HL-60 (cell line): ENCODE data around the gene ERF.

Experiments
- DNase-seq, 2 experiments: peaks; one replicate each; pipeline ENCODE4 v3.0.0-alpha.2; 2010 to 2020; ENCODE audit warnings: low read depth in 1 of 2, low spot score in 1 of 2
- H3K27ac ChIP-seq: fragments of 250-450 bp; sonication (Bioruptor Pico); replicated peaks from 2 replicates; pipeline ENCODE4 v1.5.1; 2020; ENCODE audit warnings: mild to moderate bottlenecking, moderate library complexity
- H3K27me3 ChIP-seq: fragments of 250-450 bp; sonication (Bioruptor Pico); 2 replicates; pipeline ENCODE4 v1.5.1; 2021; ENCODE audit warnings: mild to moderate bottlenecking, moderate library complexity; ENCODE audit not compliant: insufficient read depth, poor library complexity, severe bottlenecking
- H3K4me3 ChIP-seq: replicated peaks from 2 replicates; pipeline ENCODE4 v1.5.1; 2011; ENCODE audit warnings: mild to moderate bottlenecking, control low read depth, low read length; ENCODE audit not compliant: insufficient read depth
- GABPA ChIP-seq: IDR thresholded peaks from 2 replicates; pipeline ENCODE4 v1.6.1; 2012; ENCODE audit warnings: low read depth
- POLR2AphosphoS5 ChIP-seq: IDR thresholded peaks from 2 replicates; pipeline ENCODE4 v1.6.1; 2012; ENCODE audit warnings: low read depth
- SPI1 ChIP-seq: IDR thresholded peaks from 2 replicates; pipeline ENCODE4 v1.6.1; 2012; ENCODE audit warnings: low read depth, mild to moderate bottlenecking, borderline replicate concordance
- TF ChIP-seq, protein P1 (sequence below): IDR thresholded peaks from one replicate; pipeline ENCODE4 v1.5.1; 2011; ENCODE audit warnings: low read length, control low read depth, inconsistent platforms; ENCODE audit not compliant: insufficient read depth
- TF ChIP-seq, protein P2 (sequence below): IDR thresholded peaks from 2 replicates; pipeline ENCODE4 v1.6.1; 2012; ENCODE audit warnings: low read depth; ENCODE audit not compliant: insufficient replicate concordance

Gene ERF

DNA sequence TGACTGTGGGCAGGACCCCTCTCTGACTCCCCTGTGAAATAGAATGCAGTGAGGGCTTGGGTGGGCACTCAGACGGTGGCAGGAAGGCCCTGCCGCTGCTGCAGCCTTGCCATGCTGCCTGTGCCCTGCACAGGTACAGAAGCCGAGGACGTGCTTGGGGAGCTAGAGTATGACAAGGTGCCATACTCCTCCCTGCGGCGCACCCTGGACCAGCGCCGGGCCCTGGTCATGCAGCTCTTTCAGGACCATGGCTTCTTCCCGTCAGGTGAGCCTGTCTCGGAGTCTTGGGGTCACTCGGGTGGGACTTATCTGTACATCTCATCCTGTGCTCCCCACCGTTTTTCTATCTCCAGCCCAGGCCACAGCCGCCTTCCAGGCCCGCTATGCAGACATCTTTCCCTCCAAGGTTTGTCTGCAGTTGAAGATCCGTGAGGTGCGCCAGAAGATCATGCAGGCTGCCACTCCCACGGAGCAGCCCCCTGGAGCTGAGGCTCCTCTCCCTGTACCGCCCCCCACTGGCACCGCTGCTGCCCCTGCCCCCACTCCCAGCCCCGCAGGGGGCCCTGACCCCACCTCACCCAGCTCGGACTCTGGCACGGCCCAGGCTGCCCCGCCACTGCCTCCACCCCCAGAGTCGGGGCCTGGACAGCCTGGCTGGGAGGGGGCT is 39.7 kb upstream of the ERF start:
- H3K27me3 ChIP-seq: no peaks in the 10 kb centered on the region
- H3K27ac ChIP-seq: no peak overlapping the region
- TF ChIP-seq, protein P1, sequence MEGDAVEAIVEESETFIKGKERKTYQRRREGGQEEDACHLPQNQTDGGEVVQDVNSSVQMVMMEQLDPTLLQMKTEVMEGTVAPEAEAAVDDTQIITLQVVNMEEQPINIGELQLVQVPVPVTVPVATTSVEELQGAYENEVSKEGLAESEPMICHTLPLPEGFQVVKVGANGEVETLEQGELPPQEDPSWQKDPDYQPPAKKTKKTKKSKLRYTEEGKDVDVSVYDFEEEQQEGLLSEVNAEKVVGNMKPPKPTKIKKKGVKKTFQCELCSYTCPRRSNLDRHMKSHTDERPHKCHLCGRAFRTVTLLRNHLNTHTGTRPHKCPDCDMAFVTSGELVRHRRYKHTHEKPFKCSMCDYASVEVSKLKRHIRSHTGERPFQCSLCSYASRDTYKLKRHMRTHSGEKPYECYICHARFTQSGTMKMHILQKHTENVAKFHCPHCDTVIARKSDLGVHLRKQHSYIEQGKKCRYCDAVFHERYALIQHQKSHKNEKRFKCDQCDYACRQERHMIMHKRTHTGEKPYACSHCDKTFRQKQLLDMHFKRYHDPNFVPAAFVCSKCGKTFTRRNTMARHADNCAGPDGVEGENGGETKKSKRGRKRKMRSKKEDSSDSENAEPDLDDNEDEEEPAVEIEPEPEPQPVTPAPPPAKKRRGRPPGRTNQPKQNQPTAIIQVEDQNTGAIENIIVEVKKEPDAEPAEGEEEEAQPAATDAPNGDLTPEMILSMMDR: no peak
- TF ChIP-seq, protein P2, sequence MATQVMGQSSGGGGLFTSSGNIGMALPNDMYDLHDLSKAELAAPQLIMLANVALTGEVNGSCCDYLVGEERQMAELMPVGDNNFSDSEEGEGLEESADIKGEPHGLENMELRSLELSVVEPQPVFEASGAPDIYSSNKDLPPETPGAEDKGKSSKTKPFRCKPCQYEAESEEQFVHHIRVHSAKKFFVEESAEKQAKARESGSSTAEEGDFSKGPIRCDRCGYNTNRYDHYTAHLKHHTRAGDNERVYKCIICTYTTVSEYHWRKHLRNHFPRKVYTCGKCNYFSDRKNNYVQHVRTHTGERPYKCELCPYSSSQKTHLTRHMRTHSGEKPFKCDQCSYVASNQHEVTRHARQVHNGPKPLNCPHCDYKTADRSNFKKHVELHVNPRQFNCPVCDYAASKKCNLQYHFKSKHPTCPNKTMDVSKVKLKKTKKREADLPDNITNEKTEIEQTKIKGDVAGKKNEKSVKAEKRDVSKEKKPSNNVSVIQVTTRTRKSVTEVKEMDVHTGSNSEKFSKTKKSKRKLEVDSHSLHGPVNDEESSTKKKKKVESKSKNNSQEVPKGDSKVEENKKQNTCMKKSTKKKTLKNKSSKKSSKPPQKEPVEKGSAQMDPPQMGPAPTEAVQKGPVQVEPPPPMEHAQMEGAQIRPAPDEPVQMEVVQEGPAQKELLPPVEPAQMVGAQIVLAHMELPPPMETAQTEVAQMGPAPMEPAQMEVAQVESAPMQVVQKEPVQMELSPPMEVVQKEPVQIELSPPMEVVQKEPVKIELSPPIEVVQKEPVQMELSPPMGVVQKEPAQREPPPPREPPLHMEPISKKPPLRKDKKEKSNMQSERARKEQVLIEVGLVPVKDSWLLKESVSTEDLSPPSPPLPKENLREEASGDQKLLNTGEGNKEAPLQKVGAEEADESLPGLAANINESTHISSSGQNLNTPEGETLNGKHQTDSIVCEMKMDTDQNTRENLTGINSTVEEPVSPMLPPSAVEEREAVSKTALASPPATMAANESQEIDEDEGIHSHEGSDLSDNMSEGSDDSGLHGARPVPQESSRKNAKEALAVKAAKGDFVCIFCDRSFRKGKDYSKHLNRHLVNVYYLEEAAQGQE: no peak
- TF ChIP-seq POLR2AphosphoS5: no peak
- no peak for TF ChIP-seq SPI1
- no peak for TF ChIP-seq GABPA
- DNase-seq: no peak
- H3K4me3 ChIP-seq: no peak overlapping the region

DNA sequence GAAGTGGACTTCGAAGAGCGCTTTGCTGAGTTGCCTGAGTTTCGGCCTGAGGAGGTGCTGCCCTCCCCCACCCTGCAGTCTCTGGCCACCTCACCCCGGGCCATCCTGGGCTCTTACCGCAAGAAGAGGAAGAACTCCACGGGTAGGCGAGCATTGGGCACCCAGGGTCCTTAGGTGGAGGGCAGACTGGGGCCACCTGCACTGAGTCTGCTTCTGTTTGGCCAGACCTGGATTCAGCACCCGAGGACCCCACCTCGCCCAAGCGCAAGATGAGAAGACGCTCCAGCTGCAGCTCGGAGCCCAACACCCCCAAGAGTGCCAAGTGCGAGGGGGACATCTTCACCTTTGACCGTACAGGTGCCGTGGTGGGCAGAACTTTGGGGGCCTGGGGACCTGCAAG is 39.0 kb upstream of the ERF start:
- Histone ChIP-seq H3K4me3 (no peak overlapping the region), H3K27ac (no peak overlapping the region), H3K27me3 (no peaks in the 10 kb centered on the region)
- DNase-seq: no peak
- no peak for TF ChIP-seq POLR2AphosphoS5
- TF ChIP-seq, protein P1: no peak
- TF ChIP-seq, protein P2: no peak
- TF ChIP-seq GABPA: no peak
- TF ChIP-seq SPI1: no peak

DNA sequence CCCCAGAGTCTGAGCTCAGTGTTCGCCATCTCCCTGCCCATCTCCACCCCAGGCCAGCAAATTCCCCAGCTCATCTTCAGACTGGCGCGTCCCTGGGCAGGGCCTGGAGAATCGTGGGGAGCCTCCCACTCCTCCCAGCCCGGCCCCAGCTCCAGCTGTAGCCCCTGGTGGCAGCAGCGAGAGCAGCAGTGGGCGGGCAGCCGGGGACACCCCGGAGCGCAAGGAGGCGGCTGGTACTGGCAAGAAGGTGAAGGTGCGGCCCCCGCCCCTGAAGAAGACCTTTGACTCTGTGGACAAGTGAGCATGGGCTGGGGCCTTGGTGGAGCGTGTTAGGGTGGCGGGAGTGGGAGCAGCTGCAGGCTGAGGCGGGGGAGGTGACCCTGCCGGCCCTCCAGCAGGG is 38.6 kb upstream of the ERF start:
- Histone ChIP-seq H3K4me3 (no peak overlapping the region), H3K27ac (no peak overlapping the region), H3K27me3 (no peaks in the 10 kb centered on the region)
- no peak for DNase-seq
- TF ChIP-seq SPI1 (no peak), GABPA (no peak), POLR2AphosphoS5 (no peak)
- TF ChIP-seq, protein P2: no peak
- TF ChIP-seq, protein P1: no peak
